GM21381 (cell line): ENCODE measurements around the gene TEX48.

Experiments
- ATAC-seq: cut with Tn5 transposase; IDR thresholded peaks from one replicate; pipeline ENCODE4 v1.9.1; 2021; ENCODE audit warnings: mild to moderate bottlenecking, moderate library complexity; ENCODE audit not compliant: unreplicated experiment

The TEX48 gene

DNA sequence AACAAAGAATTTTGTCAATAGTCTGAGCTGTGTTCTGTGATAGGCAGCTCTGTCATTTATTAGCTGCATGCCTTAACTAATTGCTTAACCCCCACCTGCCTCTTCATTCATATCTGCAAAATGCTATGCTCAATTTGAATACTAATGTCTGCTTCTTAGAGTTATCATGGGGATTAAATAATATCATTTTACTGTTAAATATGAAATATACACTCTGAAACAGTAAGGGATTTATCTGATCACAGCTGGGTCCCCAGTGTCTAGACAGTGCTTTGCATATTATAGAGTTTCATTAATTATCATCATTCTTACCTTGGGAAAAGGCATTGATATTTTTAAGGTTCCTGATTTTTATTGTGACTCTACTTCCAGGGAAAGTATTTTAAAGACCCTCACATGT lies 12.0 kb downstream of the TEX48 start:
- ATAC-seq = no peak

DNA sequence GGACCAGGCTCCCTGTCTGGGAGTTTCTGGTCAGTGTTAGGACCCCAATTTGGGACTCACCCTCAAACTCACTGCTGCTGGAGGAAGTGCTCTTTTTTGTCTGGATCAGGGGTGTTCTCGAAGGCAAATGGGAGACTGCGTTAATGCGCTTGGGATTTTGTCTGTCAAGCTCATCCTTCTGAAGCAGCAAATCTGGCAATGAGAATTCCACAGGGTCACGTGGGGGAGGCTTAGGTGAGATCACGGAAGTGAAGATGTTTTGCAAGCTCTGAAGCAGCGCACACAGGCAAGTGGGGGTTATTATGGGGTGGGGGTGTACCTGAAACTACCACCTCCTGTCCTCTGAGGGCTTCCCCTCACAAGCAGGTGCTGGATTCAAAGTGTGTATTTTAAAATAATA lies 13.8 kb downstream of the TEX48 start:
- no peak for ATAC-seq

DNA sequence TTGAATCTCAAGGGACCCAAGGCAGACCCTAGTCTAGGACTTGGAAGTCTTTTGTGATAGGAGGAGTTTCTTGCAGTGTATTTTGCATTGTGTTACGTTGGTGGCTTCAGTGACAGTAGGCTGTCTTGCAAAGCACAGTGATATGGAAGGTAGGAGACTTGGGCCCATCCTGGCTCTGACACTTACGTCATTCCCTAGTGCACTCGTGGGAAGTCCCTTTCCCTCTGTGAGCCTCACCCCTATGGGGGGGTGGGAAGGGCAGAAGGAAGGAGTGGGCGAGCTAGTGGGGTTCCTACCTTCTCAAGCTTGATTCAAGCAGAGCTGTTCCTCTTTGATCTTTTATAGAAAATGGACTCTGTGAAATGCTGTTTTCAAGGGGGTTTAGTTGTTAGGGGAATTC lies 15.1 kb downstream of the TEX48 start:
- no peak for ATAC-seq

GRCh38 chr9:114666401-114666800 lies 15.6 kb downstream of the TEX48 start:
- ATAC-seq = no peak

- no peak for ATAC-seq
Measured at GRCh38 chr9:114664181-114664580, 17.8 kb downstream of the TEX48 start.

DNA sequence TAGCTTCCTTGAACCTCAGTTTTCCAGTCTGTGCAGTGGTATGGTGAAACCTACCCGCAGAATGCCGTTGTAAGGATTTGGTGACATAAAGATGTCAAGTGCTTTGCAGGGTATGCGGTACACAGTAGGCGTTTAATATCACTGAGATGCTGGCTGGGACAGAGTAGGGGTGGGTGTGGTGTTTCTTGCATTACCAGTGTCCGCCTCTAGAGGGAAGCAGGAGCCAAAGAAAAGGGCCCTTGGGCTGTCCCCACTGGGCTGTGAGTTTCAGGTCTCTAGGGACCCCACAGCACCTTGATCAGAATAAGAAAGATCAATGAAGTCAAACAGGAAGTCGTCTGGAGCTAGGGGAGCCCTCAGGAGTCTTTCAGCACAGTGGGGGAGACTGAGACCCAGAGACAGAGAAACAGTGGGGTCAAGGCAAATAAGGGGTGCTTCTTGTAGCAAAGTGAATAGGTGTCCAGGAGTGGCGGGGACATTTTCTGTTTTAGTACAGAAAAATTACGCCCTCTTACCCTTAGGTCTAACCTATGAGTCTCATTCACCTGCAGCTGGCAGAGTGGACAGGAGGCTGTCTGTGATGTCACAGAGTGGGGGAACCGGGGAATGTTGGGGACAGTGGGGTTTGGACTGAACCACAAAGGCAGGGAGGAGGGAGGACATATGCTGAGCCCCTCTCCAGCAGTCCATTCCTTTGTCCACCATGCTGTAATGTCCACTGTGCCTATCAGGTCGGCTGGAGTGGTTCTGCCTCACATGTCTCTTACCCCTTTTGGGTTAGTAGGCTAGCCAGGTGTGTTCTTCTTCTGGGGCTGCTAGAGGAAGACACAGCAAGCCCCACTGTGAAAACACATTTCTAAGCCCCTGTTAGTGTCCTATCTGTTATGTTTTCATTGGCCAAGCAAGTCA lies 19.7 kb downstream of the TEX48 start:
- peak; percentile 81 for ATAC-seq

DNA sequence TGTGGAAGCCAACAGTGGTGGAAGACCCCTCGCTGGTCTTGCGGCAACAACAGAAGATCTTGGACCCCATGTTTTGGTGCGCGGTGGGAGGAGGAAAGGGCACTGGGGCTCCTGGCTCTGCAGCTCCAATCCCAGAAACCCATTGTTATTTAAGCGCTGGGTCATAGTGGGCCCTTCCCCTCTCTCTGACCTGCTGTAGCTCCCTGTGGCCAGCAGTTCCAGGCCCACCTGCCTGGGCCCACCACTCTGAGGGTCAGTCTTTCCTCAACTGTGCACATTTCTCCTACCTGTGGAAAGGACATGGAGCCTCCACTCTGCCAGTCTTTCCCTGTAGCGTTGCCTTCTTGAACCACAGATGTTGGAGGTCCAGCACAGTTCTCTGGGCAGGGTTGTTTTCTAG lies 24.3 kb downstream of the TEX48 start, which contains the start of gene TEX53:
TSS of gene TEX53 (minus strand) at position 101 of the 400 bp plus-strand sequence. CDS start at position 70, 31 bp downstream.
- ATAC-seq = no peak

- no peak for ATAC-seq
Measured at GRCh38 chr9:114656301-114656700, 25.7 kb downstream of the TEX48 start.

DNA sequence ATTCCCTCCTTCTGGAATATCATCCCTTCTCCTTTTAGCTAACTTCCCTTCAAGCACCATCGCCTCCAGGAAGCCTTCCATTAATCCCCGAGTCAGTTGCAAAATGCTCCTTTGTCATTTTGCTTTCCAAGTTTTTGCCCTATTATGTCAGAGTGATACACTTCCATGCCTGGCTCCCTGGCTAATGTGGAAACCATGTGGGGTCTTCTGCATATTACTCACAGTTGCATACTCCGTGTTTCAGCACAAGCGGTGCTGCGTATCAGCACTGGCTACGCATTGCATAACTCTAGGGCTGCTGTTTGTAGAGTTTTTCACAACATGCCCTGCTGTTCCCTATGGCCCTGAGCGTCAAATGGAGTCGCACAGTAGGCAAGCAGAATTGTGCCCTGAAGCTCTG lies 26.3 kb downstream of the TEX48 start:
- ATAC-seq = no peak

GRCh38 chr9:114653556-114654159 lies 28.3 kb downstream of the TEX48 start:
- peak; percentile 66 for ATAC-seq

DNA sequence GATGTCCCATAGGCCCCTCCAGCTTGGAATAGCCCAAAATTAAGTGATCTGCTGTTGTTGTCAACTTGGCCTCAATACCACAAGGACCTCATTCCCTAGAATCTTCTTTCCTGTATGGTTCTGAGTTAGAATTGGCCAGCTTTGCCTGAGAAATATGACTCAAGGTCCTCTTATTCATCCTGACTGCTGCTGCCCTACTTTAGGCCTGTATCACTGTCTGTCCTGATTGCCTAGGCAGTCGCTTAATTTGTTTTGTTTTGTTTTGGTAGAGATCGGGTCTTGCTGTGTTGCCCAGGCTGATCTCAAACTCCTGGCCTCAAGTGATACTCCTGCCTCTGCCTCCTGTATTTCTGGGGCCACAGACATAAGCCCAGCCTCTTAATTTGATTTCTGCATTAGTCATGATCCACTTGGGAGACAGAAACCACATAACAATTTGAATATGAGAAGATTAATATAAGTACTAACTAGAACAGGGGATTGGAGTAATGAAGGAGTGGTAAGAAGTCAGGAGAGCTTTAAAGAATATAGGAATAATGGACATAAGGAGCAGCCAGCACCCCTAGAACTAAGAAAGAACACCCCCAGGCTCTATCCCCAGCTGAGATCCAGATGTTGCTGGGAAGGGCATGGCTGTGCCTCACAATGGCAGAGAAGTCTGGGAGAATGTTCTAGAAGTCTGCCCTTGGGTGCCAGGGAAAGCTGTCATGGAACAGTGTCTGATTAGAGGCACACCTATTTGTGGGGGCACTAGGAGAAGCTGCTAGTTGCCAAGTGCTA lies 29.0 kb downstream of the TEX48 start:
- ATAC-seq = no peak

- no peak for ATAC-seq
Measured at GRCh38 chr9:114643896-114644295, 38.1 kb downstream of the TEX48 start.

DNA sequence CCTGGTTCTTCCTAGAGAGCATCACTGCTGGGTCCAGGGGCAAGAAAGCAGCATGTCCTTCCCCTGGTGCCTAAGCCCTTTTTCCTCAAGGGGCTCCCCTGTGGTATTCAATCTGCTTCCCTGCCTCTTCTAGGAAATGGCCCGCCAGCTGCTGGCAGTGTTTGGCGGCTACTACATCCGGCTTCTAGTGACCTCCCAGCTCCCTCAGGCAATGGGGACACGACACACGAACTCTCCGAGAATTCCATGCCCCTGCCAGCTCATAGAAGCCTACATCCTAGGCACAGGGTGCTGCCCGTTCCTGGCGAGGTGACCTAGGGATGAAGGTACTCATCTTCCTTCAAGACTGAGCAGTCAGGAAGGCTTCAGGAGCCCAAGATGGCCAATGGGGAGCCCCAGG lies 39.0 kb downstream of the TEX48 start:
- no peak for ATAC-seq

DNA sequence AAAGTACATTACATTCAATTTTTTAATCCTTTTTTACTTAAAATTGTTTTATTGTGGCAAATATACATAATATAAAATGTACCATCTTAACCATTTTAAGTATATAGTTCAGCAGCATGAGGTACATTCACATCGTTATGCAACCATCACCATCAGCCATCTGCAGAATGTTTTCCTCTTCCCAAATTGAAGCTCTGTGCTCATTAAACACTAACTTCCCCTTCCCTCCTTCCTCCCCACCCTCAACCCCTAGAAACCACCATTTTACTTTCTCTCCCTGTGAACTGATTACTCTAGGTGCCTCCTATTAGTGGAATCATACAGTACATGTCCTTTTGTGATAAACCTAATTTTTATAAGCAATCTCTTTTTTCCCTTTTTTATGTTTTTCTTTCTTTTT lies 40.0 kb downstream of the TEX48 start:
- ATAC-seq = no peak

GRCh38 chr9:114638404-114638803 lies 43.6 kb downstream of the TEX48 start:
- no peak for ATAC-seq

DNA sequence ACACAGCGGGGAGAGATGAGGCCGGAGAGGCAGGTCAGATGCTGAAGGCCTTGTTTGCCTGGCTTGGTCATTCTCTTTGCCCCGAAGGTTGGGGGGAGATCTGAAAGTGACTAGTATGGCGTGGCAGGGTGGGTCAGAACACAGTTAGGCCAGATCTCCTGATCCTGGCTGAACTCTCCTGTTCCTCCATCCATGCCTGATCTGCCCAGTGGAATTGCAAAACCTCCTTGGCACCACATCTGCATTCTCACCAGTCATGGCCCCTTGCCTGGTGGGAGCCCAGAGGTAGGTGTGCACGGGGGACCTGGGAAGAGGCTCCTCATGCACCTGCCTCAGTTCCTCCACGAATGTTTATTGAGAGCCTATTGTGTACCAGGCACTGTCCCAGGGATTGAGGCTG lies 47.6 kb downstream of the TEX48 start:
- ATAC-seq = no peak

GRCh38 chr9:114633438-114634089 lies 48.4 kb downstream of the TEX48 start:
- no peak for ATAC-seq

DNA sequence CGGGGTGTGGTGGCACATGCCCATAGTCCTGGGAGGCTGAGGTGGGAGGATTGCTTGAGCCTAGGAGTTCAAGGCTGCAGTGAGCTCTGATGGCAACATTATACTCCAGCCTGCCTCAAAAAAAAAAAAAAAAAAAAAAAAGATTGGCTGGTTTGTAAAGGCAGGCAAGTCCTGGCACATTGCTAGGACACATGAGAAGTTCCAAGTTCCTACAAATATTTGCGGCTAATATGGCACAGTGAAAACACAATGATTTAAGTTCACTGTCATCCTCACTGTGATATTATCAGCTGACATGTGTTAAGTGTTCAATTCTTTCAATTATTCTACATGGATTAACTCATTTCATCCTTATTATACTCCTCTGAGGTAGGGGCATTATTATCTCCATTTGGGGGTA lies 50.8 kb downstream of the TEX48 start:
- ATAC-seq = no peak

GRCh38 chr9:114629563-114630090 lies 52.4 kb downstream of the TEX48 start:
- ATAC-seq = no peak

DNA sequence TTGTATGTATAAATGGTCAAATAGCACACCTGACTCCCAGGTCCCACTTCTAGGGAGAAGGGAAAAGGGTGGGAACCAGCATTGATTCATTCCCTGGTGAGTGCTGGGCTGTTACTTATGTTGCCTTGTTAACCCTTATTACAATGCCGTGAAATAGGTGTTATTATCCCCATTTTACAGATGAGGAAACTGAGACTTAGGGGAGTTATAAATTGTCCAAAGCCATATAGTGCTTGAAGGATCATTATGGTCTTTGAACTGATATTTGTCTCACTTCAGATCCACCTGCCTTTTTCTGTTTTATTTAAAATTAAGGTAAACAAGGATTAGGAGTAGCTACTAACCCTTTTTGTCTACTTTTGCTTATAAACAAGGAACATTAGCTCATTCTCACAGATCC lies 54.4 kb downstream of the TEX48 start:
- ATAC-seq = no peak
